H9 (cell line): ENCODE results near the gene RBM23. TPM values are rescaled to one million over a fixed set of nuclear protein-coding genes. Genes with fewer than 3 reads are reported as not detected.
A peak's percentile ranks its signal among the peaks of the same experiment; 100 is the strongest.

Experiments used
- DNase-seq: peaks from one replicate; pipeline ENCODE4 v3.0.0-alpha.2; 2017
- H2AFZ ChIP-seq: one replicate; pipeline ENCODE4 v1.6.1; 2013; ENCODE audit warnings: mild to moderate bottlenecking, low read length, control low read depth, moderate library complexity
- H2AK5ac ChIP-seq: 2 replicates; pipeline ENCODE4 v1.6.1; 2013; ENCODE audit warnings: low read length, control low read depth, mixed read lengths; ENCODE audit not compliant: insufficient read length
- H2BK120ac ChIP-seq: one replicate; pipeline ENCODE4 v1.6.1; 2013; ENCODE audit warnings: low read depth, mild to moderate bottlenecking, low read length, control low read depth, inconsistent platforms; ENCODE audit not compliant: poor library complexity, severe bottlenecking
- H2BK12ac ChIP-seq: 2 replicates; pipeline ENCODE4 v1.6.1; 2013; ENCODE audit warnings: low read length, control low read depth, mixed read lengths, low read depth; ENCODE audit not compliant: insufficient read length
- H2BK15ac ChIP-seq: 2 replicates; pipeline ENCODE4 v1.6.1; 2013; ENCODE audit warnings: low read depth, low read length, control low read depth
- H2BK20ac ChIP-seq: one replicate; pipeline ENCODE4 v1.6.1; 2013; ENCODE audit warnings: low read depth, mild to moderate bottlenecking, low read length, control low read depth, inconsistent platforms; ENCODE audit not compliant: poor library complexity, severe bottlenecking
- H2BK5ac ChIP-seq: 2 replicates; pipeline ENCODE4 v1.6.1; 2013; ENCODE audit warnings: low read length, control low read depth, mixed read lengths; ENCODE audit not compliant: insufficient read length
- H3K14ac ChIP-seq: 2 replicates; pipeline ENCODE4 v1.6.1; 2013; ENCODE audit warnings: low read length, control low read depth; ENCODE audit not compliant: insufficient read depth
- H3K18ac ChIP-seq: 2 replicates; pipeline ENCODE4 v1.6.1; 2013; ENCODE audit warnings: low read depth, mild to moderate bottlenecking, mixed read lengths, low read length, control low read depth; ENCODE audit not compliant: insufficient read length
- H3K23ac ChIP-seq: 2 replicates; pipeline ENCODE4 v1.6.1; 2013; ENCODE audit warnings: low read length, control low read depth, mixed read lengths, low read depth; ENCODE audit not compliant: insufficient read length
- H3K23me2 ChIP-seq: 2 replicates; pipeline ENCODE4 v1.6.1; 2013; ENCODE audit warnings: low read depth, mild to moderate bottlenecking, mixed read lengths, low read length, control low read depth; ENCODE audit not compliant: insufficient read length, poor library complexity, severe bottlenecking
- H3K27ac ChIP-seq: 2 replicates; pipeline ENCODE4 v1.5.1; 2013; ENCODE audit warnings: low read length, control low read depth, mixed read lengths, low read depth; ENCODE audit not compliant: insufficient read length
- H3K27me3 ChIP-seq: 2 replicates; pipeline ENCODE4 v1.6.1; 2013; ENCODE audit warnings: low read length, control low read depth, inconsistent platforms; ENCODE audit not compliant: insufficient read depth
- H3K4ac ChIP-seq: 2 replicates; pipeline ENCODE4 v1.6.1; 2013; ENCODE audit warnings: low read depth, mild to moderate bottlenecking, control low read depth, inconsistent platforms, low read length, moderate library complexity
- H3K4me1 ChIP-seq: 2 replicates; pipeline ENCODE4 v1.6.1; 2013; ENCODE audit warnings: low read length, control low read depth, inconsistent platforms; ENCODE audit not compliant: insufficient read depth
- H3K4me2 ChIP-seq: 2 replicates; pipeline ENCODE4 v1.6.1; 2013; ENCODE audit warnings: low read length, control low read depth, mixed read lengths; ENCODE audit not compliant: insufficient read length, insufficient read depth
- H3K56ac ChIP-seq: 2 replicates; pipeline ENCODE4 v1.6.1; 2013; ENCODE audit warnings: low read depth, mild to moderate bottlenecking, mixed read lengths, low read length, control low read depth; ENCODE audit not compliant: insufficient read length
- H3K79me1 ChIP-seq: 2 replicates; pipeline ENCODE4 v1.6.1; 2013; ENCODE audit warnings: low read depth, mild to moderate bottlenecking, moderate library complexity, low read length, control low read depth, inconsistent platforms; ENCODE audit not compliant: insufficient read depth, poor library complexity, severe bottlenecking
- H3K79me2 ChIP-seq: 2 replicates; pipeline ENCODE4 v1.6.1; 2013; ENCODE audit warnings: low read length, control low read depth, inconsistent platforms; ENCODE audit not compliant: insufficient read depth
- H3K9ac ChIP-seq: 2 replicates; pipeline ENCODE4 v1.6.1; 2013; ENCODE audit warnings: low read length, control low read depth, mixed read lengths; ENCODE audit not compliant: insufficient read length; ENCODE audit errors: extremely low read depth
- H3K9me3 ChIP-seq: one replicate; pipeline ENCODE4 v1.6.1; 2013; ENCODE audit warnings: low read depth, low read length, inconsistent platforms; ENCODE audit not compliant: control insufficient read depth
- H3T11ph ChIP-seq: one replicate; pipeline ENCODE4 v1.6.1; 2013; ENCODE audit warnings: mild to moderate bottlenecking, low read length, control low read depth, inconsistent platforms
- H4K20me1 ChIP-seq: one replicate; pipeline ENCODE4 v1.6.1; 2013; ENCODE audit not compliant: control insufficient read depth, insufficient read length, insufficient read depth
- H4K5ac ChIP-seq: 2 replicates; pipeline ENCODE4 v1.6.1; 2013; ENCODE audit warnings: low read depth, mild to moderate bottlenecking, mixed read lengths, low read length, control low read depth; ENCODE audit not compliant: insufficient read length
- H4K8ac ChIP-seq: replicated peaks from 2 replicates; pipeline ENCODE4 v1.6.1; 2013; ENCODE audit warnings: low read length, control low read depth, mixed read lengths, low read depth; ENCODE audit not compliant: insufficient read length
- H4K91ac ChIP-seq: 2 replicates; pipeline ENCODE4 v1.6.1; 2013; ENCODE audit warnings: low read depth, mild to moderate bottlenecking, moderate library complexity, mixed read lengths, low read length, control low read depth; ENCODE audit not compliant: insufficient read length
- H3K27ac Mint-ChIP-seq, 3 experiments: 2 replicates in 2 of 3; 3 replicates in 1 of 3; pipeline ENCODE4 v1.8.0; 2020 to 2021; ENCODE audit warnings: mixed read lengths in 3 of 3, mild to moderate bottlenecking in 1 of 3, moderate library complexity in 1 of 3
- H3K27me3 Mint-ChIP-seq: 2 replicates; pipeline ENCODE4 v1.8.0; 2021; ENCODE audit warnings: low read depth, mild to moderate bottlenecking, moderate library complexity, mixed read lengths
- H3K36me3 Mint-ChIP-seq, 3 experiments: 2 replicates in 2 of 3; 3 replicates in 1 of 3; pipeline ENCODE4 v1.8.0; 2020 to 2021; ENCODE audit warnings: low read depth in 3 of 3, mixed read lengths in 3 of 3; ENCODE audit not compliant: insufficient read depth in 1 of 3
- H3K4me1 Mint-ChIP-seq, 2 experiments: 2 replicates each; pipeline ENCODE4 v1.8.0; 2020; ENCODE audit warnings: mixed read lengths in 2 of 2
- H3K4me3 Mint-ChIP-seq, 2 experiments: 2 replicates in 1 of 2; 3 replicates in 1 of 2; pipeline ENCODE4 v1.8.0; 2020 to 2021; ENCODE audit warnings: mild to moderate bottlenecking in 2 of 2, mixed read lengths in 2 of 2, moderate library complexity in 1 of 2
- H3K9me3 Mint-ChIP-seq, 2 experiments: 2 replicates in 1 of 2; 3 replicates in 1 of 2; pipeline ENCODE4 v1.8.0; 2020; ENCODE audit warnings: mild to moderate bottlenecking in 2 of 2, mixed read lengths in 2 of 2, moderate library complexity in 1 of 2
- WGBS: extraction: QIAGEN DNeasy Blood & Tissue Kit; methylation state at CpG from one replicate; pipeline ENCODE4 v1.1.7; 2013; ENCODE audit warnings: missing lambda C conversion rate, low lambda C conversion rate, mixed read lengths; ENCODE audit not compliant: insufficient read length; ENCODE audit errors: extremely low coverage; 5-methylcytosine and 5-hydroxymethylcytosine counted together
- total RNA-seq: library from RNA; stranded (reverse); gene quantifications from 2 replicates; pipeline ENCODE4 v1.2.1, GENCODE V29; 2021
- TF ChIP-seq, protein P1 (sequence below): fragments of 200-600 bp; sonication (generic); conservative IDR thresholded peaks from 3 replicates; pipeline ENCODE4 v1.8.0; 2021; ENCODE audit warnings: antibody characterized with exemption, mild to moderate bottlenecking

RBM23 gene
- total RNA-seq, 1 experiment from 2014 or later, result 79.0 TPM

DNA sequence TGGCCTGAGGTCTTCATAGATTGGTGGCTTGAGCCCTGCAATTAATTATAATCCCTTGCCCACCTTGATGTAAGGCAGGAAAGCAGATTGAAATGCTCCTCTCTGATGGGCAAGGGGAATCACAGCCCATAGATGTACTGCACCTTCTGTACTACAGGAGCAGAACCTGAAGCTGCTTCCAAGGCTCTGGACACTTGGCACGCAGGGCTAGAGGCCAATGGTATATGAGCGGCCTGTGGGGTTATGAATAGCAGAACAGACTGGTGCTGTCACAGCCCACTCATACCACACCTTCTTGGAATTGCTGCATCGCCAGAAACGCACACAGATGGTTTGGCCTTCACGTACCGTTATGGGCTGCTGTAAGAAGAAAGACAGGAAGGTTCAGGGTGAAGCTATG, 1.7 kb upstream of the RBM23 start:
- Histone ChIP-seq H3K14ac (no peak overlapping the region), H4K5ac (no peak overlapping the region), H3K23me2 (peaks cover 9% of the 10 kb centered on the region), H3K56ac (no peak overlapping the region), H4K8ac (no peak overlapping the region), H2AK5ac (no peak overlapping the region), H3T11ph (no peak overlapping the region), H2AFZ (no peak overlapping the region), H2BK15ac (no peak overlapping the region), H2BK120ac (no peak overlapping the region), H3K79me2 (peaks cover 3% of the 10 kb centered on the region; the same call in 1 of the 2 replicates), H3K27ac (no peak overlapping the region), H3K18ac (no peak overlapping the region), H4K20me1 (no peaks in the 10 kb centered on the region), H3K9ac (no peak overlapping the region), H3K27me3 (no peaks in the 10 kb centered on the region), H3K4me2 (no peak overlapping the region), H2BK20ac (no peak overlapping the region), H3K23ac (no peak overlapping the region), H3K4ac (no peak overlapping the region), H2BK12ac (no peak overlapping the region), H3K4me1 (peaks cover 3% of the 10 kb centered on the region; the same call in 1 of the 2 replicates), H4K91ac (no peak overlapping the region), H3K9me3 (no peaks in the 10 kb centered on the region), H2BK5ac (no peak overlapping the region), H3K79me1 (peaks cover 3% of the 10 kb centered on the region)
- Mint-ChIP-seq H3K36me3 (peaks cover 41 to 70% (median 68%) of the 10 kb centered on the region in 3 experiments), H3K27ac (peak overlapping the region in 1 of 3 experiments; percentile 69; a peak in 2 of 7 replicates), H3K4me3 (no peak overlapping the region), H3K4me1 (peaks cover 16 to 17% of the 10 kb centered on the region in 2 experiments), H3K9me3 (peaks cover 0 to 3% of the 10 kb centered on the region in 2 experiments; a peak in 1 of 5 replicates), H3K27me3 (no peaks in the 10 kb centered on the region; the same call in 1 of the 2 replicates)
- TF ChIP-seq, protein P1, sequence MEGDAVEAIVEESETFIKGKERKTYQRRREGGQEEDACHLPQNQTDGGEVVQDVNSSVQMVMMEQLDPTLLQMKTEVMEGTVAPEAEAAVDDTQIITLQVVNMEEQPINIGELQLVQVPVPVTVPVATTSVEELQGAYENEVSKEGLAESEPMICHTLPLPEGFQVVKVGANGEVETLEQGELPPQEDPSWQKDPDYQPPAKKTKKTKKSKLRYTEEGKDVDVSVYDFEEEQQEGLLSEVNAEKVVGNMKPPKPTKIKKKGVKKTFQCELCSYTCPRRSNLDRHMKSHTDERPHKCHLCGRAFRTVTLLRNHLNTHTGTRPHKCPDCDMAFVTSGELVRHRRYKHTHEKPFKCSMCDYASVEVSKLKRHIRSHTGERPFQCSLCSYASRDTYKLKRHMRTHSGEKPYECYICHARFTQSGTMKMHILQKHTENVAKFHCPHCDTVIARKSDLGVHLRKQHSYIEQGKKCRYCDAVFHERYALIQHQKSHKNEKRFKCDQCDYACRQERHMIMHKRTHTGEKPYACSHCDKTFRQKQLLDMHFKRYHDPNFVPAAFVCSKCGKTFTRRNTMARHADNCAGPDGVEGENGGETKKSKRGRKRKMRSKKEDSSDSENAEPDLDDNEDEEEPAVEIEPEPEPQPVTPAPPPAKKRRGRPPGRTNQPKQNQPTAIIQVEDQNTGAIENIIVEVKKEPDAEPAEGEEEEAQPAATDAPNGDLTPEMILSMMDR, result no peak
- DNase-seq, result no peak
- no CpG with 5 or more reads among the region's 6 CpGs for WGBS
